Ishikawa (cell line): ENCODE results near the gene GET4.

Source experiments
- CEBPB ChIP-seq: IDR thresholded peaks from 2 replicates; pipeline ENCODE4 v1.6.1; 2012
- CREB1 ChIP-seq: IDR thresholded peaks from 2 replicates; pipeline ENCODE4 v1.6.1; 2012; ENCODE audit warnings: low read depth
- EGR1 ChIP-seq: IDR thresholded peaks from 2 replicates; pipeline ENCODE4 v1.6.1; 2012
- EP300 ChIP-seq: IDR thresholded peaks from 2 replicates; pipeline ENCODE4 v1.6.1; 2012; ENCODE audit warnings: borderline replicate concordance
- FOXM1 ChIP-seq: IDR thresholded peaks from 2 replicates; pipeline ENCODE4 v1.6.1; 2012; ENCODE audit warnings: low read depth, borderline replicate concordance
- MAX ChIP-seq: IDR thresholded peaks from 2 replicates; pipeline ENCODE4 v1.6.1; 2012
- NFIC ChIP-seq: IDR thresholded peaks from 2 replicates; pipeline ENCODE4 v1.6.1; 2012
- RAD21 ChIP-seq: IDR thresholded peaks from 2 replicates; pipeline ENCODE4 v1.6.1; 2012; ENCODE audit warnings: low read depth
- REST ChIP-seq: IDR thresholded peaks from 2 replicates; pipeline ENCODE4 v1.6.1; 2012; ENCODE audit warnings: low read depth, mild to moderate bottlenecking
- TAF1 ChIP-seq: IDR thresholded peaks from 2 replicates; pipeline ENCODE4 v1.6.1; 2012; ENCODE audit warnings: low read depth, mild to moderate bottlenecking
- TCF12 ChIP-seq: IDR thresholded peaks from 2 replicates; pipeline ENCODE4 v1.6.1; 2012; ENCODE audit warnings: low read depth
- TEAD4 ChIP-seq: IDR thresholded peaks from 2 replicates; pipeline ENCODE4 v1.6.1; 2012
- USF1 ChIP-seq: IDR thresholded peaks from 2 replicates; pipeline ENCODE4 v1.6.1; 2012
- YY1 ChIP-seq: IDR thresholded peaks from 2 replicates; pipeline ENCODE4 v1.6.1; 2012; ENCODE audit warnings: low read depth
- ZBTB7A ChIP-seq: IDR thresholded peaks from 2 replicates; pipeline ENCODE4 v1.6.1; 2012; ENCODE audit warnings: low read depth

The GET4 gene

GRCh38 chr7:845731-846130 is 30.6 kb upstream of the GET4 start:
- TF ChIP-seq EGR1, result no peak
- TF ChIP-seq RAD21, result no peak
- TF ChIP-seq USF1, result no peak
- TF ChIP-seq ZBTB7A, result no peak
- no peak for TF ChIP-seq TAF1
- no peak for TF ChIP-seq CEBPB
- TF ChIP-seq TEAD4, result no peak

GRCh38 chr7:849145-849544 is 27.2 kb upstream of the GET4 start:
- TF ChIP-seq TEAD4, result no peak
- TF ChIP-seq EP300, result no peak
- TF ChIP-seq RAD21, result no peak
- TF ChIP-seq NFIC, result no peak
- no peak for TF ChIP-seq ZBTB7A
- no peak for TF ChIP-seq USF1
- no peak for TF ChIP-seq MAX
- no peak for TF ChIP-seq FOXM1
- no peak for TF ChIP-seq TCF12
- no peak for TF ChIP-seq YY1
- TF ChIP-seq EGR1, result no peak

GRCh38 chr7:849781-850180 is 26.6 kb upstream of the GET4 start:
- no peak for TF ChIP-seq TCF12
- TF ChIP-seq USF1, result no peak
- no peak for TF ChIP-seq TAF1
- no peak for TF ChIP-seq YY1
- TF ChIP-seq NFIC, result no peak
- no peak for TF ChIP-seq EP300
- no peak for TF ChIP-seq EGR1
- no peak for TF ChIP-seq MAX
- TF ChIP-seq CEBPB, result no peak
- no peak for TF ChIP-seq CREB1
- no peak for TF ChIP-seq RAD21
- TF ChIP-seq ZBTB7A, result no peak
- no peak for TF ChIP-seq TEAD4
- TF ChIP-seq REST, result no peak
- no peak for TF ChIP-seq FOXM1

GRCh38 chr7:851204-851603 is 25.1 kb upstream of the GET4 start:
- TF ChIP-seq RAD21, result no peak
- TF ChIP-seq FOXM1, result no peak
- no peak for TF ChIP-seq CREB1
- no peak for TF ChIP-seq TCF12
- TF ChIP-seq TAF1, result no peak
- TF ChIP-seq YY1, result no peak
- no peak for TF ChIP-seq MAX
- TF ChIP-seq NFIC, result no peak
- TF ChIP-seq CEBPB, result no peak
- no peak for TF ChIP-seq EP300
- no peak for TF ChIP-seq USF1
- TF ChIP-seq EGR1, result no peak
- TF ChIP-seq REST, result no peak
- no peak for TF ChIP-seq TEAD4

GRCh38 chr7:853366-854117 is 22.8 kb upstream of the GET4 start:
- TF ChIP-seq EP300, result no peak
- no peak for TF ChIP-seq YY1
- TF ChIP-seq NFIC, result no peak
- TF ChIP-seq MAX, result no peak
- TF ChIP-seq EGR1, result no peak
- TF ChIP-seq RAD21, result no peak
